H1 (cell line): ENCODE results near the gene SLC16A9. TPM values are rescaled to one million over a fixed set of nuclear protein-coding genes. Genes with fewer than 3 reads are reported as not detected.

Experiments
- RBBP5 ChIP-seq: IDR thresholded peaks from 2 replicates; pipeline ENCODE4 v1.7.1; 2012; ENCODE audit warnings: low read depth, mild to moderate bottlenecking, inconsistent platforms, low read length, moderate library complexity, borderline replicate concordance
- polyA plus RNA-seq, 7 experiments: library from polyadenylated mRNA; depleted of rRNA in 3 of 7; stranded (reverse) in 5 of 7; unstranded in 2 of 7; fragments of >200 nt in 5 of 7; fragments of 200-250 nt in 2 of 7; gene quantifications; 1 replicate in 5 of 7; 2 replicates in 1 of 7; 4 replicates in 1 of 7; pipeline versions ENCODE4 v1.2.1 to v1.2.3, GENCODE V29; 2011 to 2013; ENCODE audit warnings: missing spikeins in 2 of 7, mixed read lengths in 2 of 7
- total RNA-seq: library from RNA; stranded (reverse); fragmentation: NEBNext Ultra II Directional; extraction: Animal tissue kit (Norgen Biotek cat#: 25700); gene quantifications from 2 replicates; pipeline ENCODE4 v1.2.1, GENCODE V29; 2021

SLC16A9 gene
- total and polyA plus RNA-seq, 2 of the 8 experiments (the other 6 are each of a cell fraction or from before 2014, with no cell fraction given), result 11.2 to 20.5 TPM

- TF ChIP-seq RBBP5, result peak; percentile 62; the same call in 1 of the 2 replicates
Measured at GRCh38 chr10:59709395-59710125, at the start of gene SLC16A9 (continued).
